ENCODE results near the gene KCNK7. TPM values are rescaled to one million over a fixed set of nuclear protein-coding genes. Genes with fewer than 3 reads are reported as not detected.

Gene KCNK7, protein sequence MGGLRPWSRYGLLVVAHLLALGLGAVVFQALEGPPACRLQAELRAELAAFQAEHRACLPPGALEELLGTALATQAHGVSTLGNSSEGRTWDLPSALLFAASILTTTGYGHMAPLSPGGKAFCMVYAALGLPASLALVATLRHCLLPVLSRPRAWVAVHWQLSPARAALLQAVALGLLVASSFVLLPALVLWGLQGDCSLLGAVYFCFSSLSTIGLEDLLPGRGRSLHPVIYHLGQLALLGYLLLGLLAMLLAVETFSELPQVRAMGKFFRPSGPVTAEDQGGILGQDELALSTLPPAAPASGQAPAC
- 1 to 10 TPM in 1 of 2 donors, under 1 TPM in 1; 0.66 to 1.0 TPM for total RNA-seq

GRCh38 chr11:65595543-65596281, at the start of gene KCNK7:
TSS of gene KCNK7 (minus strand) at chr11:65595800. CDS start at chr11:65595772, 28 bp downstream.
- H3K4me3 ChIP-seq = no peak within 1 kb of the TSS
- 72 to 85% methylated on average over 11 to 12 of the region's 12 CpGs for WGBS, 2 donors
- H3K9me3 ChIP-seq = no peaks in the 10 kb centered on the region
- TF ChIP-seq, protein P1, sequence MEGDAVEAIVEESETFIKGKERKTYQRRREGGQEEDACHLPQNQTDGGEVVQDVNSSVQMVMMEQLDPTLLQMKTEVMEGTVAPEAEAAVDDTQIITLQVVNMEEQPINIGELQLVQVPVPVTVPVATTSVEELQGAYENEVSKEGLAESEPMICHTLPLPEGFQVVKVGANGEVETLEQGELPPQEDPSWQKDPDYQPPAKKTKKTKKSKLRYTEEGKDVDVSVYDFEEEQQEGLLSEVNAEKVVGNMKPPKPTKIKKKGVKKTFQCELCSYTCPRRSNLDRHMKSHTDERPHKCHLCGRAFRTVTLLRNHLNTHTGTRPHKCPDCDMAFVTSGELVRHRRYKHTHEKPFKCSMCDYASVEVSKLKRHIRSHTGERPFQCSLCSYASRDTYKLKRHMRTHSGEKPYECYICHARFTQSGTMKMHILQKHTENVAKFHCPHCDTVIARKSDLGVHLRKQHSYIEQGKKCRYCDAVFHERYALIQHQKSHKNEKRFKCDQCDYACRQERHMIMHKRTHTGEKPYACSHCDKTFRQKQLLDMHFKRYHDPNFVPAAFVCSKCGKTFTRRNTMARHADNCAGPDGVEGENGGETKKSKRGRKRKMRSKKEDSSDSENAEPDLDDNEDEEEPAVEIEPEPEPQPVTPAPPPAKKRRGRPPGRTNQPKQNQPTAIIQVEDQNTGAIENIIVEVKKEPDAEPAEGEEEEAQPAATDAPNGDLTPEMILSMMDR (IDR thresholded peaks at IDR 0.05) = no peak
- no peak for TF ChIP-seq POLR2A (IDR thresholded peaks at IDR 0.05)
- intact Hi-C loops (cut with DNase I) = no loop called here
- no peaks in the 10 kb centered on the region for H3K27me3 ChIP-seq
- H3K36me3 ChIP-seq (replicated peaks in 1 of 2; ENCODE audit: insufficient read depth in 1 of 2, low read depth in 2 of 2) = peaks cover 0 to 10% of the 10 kb centered on the region in 2 donors
- ATAC-seq (no peak), DNase-seq (no peak)
- peaks cover 17% of the 10 kb centered on the region for H3K4me1 ChIP-seq
- no peak within 1 kb of the TSS for H3K27ac ChIP-seq

GRCh38 chr11:65644837-65645236, 49.2 kb upstream of the KCNK7 start:
- DNase-seq (no peak), ATAC-seq (no peak)
- Histone ChIP-seq H3K4me1 (peaks cover 14% of the 10 kb centered on the region), H3K36me3 (replicated peaks in 1 of 2; ENCODE audit: insufficient read depth in 1 of 2, low read depth in 2 of 2) (no peaks in the 10 kb centered on the region), H3K4me3 (no peak overlapping the region), H3K27ac (no peak overlapping the region), H3K9me3 (no peaks in the 10 kb centered on the region), H3K27me3 (no peaks in the 10 kb centered on the region)
- WGBS, 2 donors = 94 to 96% methylated on average over 8 to 11 of the region's 11 CpGs
- TF ChIP-seq, protein P1 (IDR thresholded peaks at IDR 0.05) = no peak
- no peak for TF ChIP-seq POLR2A (IDR thresholded peaks at IDR 0.05)
- intact Hi-C loops (cut with DNase I) = no loop called here

DNA sequence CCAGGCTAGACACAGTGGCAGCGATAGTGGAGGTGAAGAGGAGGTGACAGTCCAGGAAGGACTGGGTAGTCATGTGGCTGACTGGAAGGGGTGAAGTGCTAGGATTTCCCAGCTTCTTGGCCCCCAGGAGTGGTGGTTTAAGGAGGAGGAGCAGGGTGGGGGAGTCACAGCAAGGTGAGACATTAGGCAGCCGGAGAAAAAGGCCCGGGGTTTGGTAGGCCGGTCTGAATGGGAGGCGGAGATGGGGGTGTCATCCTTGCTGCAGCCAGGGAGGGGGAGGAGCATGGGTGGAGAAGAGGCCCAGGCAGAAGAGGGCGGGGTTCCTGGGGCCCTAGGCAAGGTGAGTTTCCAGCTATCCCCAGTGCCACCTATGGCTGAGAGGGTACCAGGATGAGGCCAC, 48.4 kb upstream of the KCNK7 start:
- 86 to 87% methylated on average over 6 of the region's 6 CpGs for WGBS, 2 donors
- Histone ChIP-seq H3K27ac (no peak overlapping the region), H3K4me3 (no peak overlapping the region), H3K27me3 (no peaks in the 10 kb centered on the region), H3K4me1 (peaks cover 14% of the 10 kb centered on the region), H3K36me3 (replicated peaks in 1 of 2; ENCODE audit: insufficient read depth in 1 of 2, low read depth in 2 of 2) (no peaks in the 10 kb centered on the region), H3K9me3 (no peaks in the 10 kb centered on the region)
- no peak for DNase-seq
- ATAC-seq = no peak
- TF ChIP-seq, protein P1 (IDR thresholded peaks at IDR 0.05) = no peak
- no peak for TF ChIP-seq POLR2A (IDR thresholded peaks at IDR 0.05)
- intact Hi-C loops (cut with DNase I) = no loop called here

DNA sequence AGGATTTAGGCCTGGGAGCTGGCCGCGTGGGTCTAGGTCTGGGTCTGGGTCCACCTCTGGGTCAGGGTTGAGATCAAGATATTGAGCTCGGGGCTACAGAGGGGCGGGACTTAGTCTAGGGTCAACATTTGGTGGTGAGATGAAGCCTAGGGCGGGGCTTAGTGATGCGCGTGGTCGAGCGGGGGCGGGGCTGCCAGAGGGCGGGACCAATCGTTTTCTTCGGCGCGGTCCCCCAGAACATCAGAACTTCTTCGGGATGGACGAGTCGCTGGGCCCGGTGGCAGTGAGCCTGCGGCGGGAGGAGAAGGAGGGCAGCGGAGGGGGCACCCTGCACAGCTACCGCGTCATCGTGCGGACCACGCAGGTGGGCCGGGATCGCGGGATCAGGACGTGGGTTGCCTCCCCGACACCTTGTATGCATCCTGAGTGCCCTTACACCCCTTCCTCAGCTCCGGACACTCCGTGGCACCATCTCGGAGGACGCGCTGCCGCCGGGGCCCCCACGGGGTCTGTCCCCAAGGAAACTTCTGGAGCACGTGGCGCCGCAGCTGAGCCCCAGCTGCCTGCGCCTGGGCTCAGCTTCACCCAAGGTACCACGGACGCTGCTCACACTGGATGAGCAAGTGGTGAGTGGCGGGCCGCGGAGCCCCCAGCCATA, 46.5 kb upstream of the KCNK7 start:
- TF ChIP-seq POLR2A (IDR thresholded peaks at IDR 0.05) = no peak
- TF ChIP-seq, protein P1 (IDR thresholded peaks at IDR 0.05) = no peak
- H3K27me3 ChIP-seq = no peaks in the 10 kb centered on the region
- WGBS, 2 donors = 51 to 62% methylated on average over 28 to 31 of the region's 49 CpGs
- no peak overlapping the region for H3K4me3 ChIP-seq
- peaks cover 23% of the 10 kb centered on the region for H3K4me1 ChIP-seq
- intact Hi-C loops (cut with DNase I) = no loop called here
- H3K9me3 ChIP-seq = no peaks in the 10 kb centered on the region
- H3K27ac ChIP-seq = no peak overlapping the region
- DNase-seq = no peak
- no peaks in the 10 kb centered on the region for H3K36me3 ChIP-seq (replicated peaks in 1 of 2; ENCODE audit: insufficient read depth in 1 of 2, low read depth in 2 of 2)
- ATAC-seq = no peak

All from body of pancreas (tissue), 4 donors.